Endometrium (tissue), 2 donors: ENCODE measurements around the gene ADAM10.

Experiments used
- FAIRE-seq: peaks from 2 replicates; lab custom pipeline; 2012; peaks lifted over from hg19 to GRCh38; lab: Jason Lieb, UNC
- donor health status: control.
- donor health status: control.

ADAM10 gene

GRCh38 chr15:58715266-58715917 lies 34.1 kb downstream of the ADAM10 start:
- FAIRE-seq = no peak

GRCh38 chr15:58710701-58711100 lies 38.8 kb downstream of the ADAM10 start:
- no peak for FAIRE-seq

GRCh38 chr15:58707397-58707796 lies 42.1 kb downstream of the ADAM10 start:
- FAIRE-seq = no peak

- no peak for FAIRE-seq
Observed at GRCh38 chr15:58705105-58705504, 44.4 kb downstream of the ADAM10 start.

GRCh38 chr15:58704155-58704865 lies 45.2 kb downstream of the ADAM10 start:
- no peak for FAIRE-seq

GRCh38 chr15:58703610-58704009 lies 45.9 kb downstream of the ADAM10 start:
- no peak for FAIRE-seq

- FAIRE-seq = no peak
Observed at GRCh38 chr15:58702233-58702632, 47.3 kb downstream of the ADAM10 start.

GRCh38 chr15:58701376-58701775 lies 48.1 kb downstream of the ADAM10 start:
- FAIRE-seq = no peak

GRCh38 chr15:58699769-58700168 lies 49.7 kb downstream of the ADAM10 start:
- FAIRE-seq = no peak

GRCh38 chr15:58698887-58699641 lies 50.4 kb downstream of the ADAM10 start:
- FAIRE-seq = no peak

GRCh38 chr15:58697220-58697619 lies 52.3 kb downstream of the ADAM10 start:
- no peak for FAIRE-seq

- no peak for FAIRE-seq
Observed at GRCh38 chr15:58696738-58697137, 52.8 kb downstream of the ADAM10 start.

- FAIRE-seq = no peak
Observed at GRCh38 chr15:58694641-58695398, 54.7 kb downstream of the ADAM10 start.

- FAIRE-seq = no peak
Observed at GRCh38 chr15:58690703-58691102, 58.8 kb downstream of the ADAM10 start.

GRCh38 chr15:58689646-58690045 lies 59.9 kb downstream of the ADAM10 start:
- FAIRE-seq = no peak

- FAIRE-seq = no peak
Observed at GRCh38 chr15:58686286-58686685, 63.2 kb downstream of the ADAM10 start.

- FAIRE-seq = no peak
Observed at GRCh38 chr15:58684751-58685150, 64.8 kb downstream of the ADAM10 start.

GRCh38 chr15:58684036-58684710 lies 65.3 kb downstream of the ADAM10 start:
- no peak for FAIRE-seq

GRCh38 chr15:58682234-58682633 lies 67.3 kb downstream of the ADAM10 start:
- FAIRE-seq = no peak

- FAIRE-seq = no peak
Observed at GRCh38 chr15:58678683-58679082, 70.8 kb downstream of the ADAM10 start.

GRCh38 chr15:58677426-58677825 lies 72.1 kb downstream of the ADAM10 start:
- no peak for FAIRE-seq

GRCh38 chr15:58676766-58677165 lies 72.7 kb downstream of the ADAM10 start:
- no peak for FAIRE-seq
